HG02981 (cell line): ENCODE data around the gene IQCE.

Source experiments
- ATAC-seq: cut with Tn5 transposase; IDR thresholded peaks from one replicate; pipeline ENCODE4 v1.9.1; 2021; ENCODE audit warnings: mild to moderate bottlenecking, moderate library complexity; ENCODE audit not compliant: unreplicated experiment

The IQCE gene

GRCh38 chr7:2641406-2642393 is 82.9 kb downstream of the IQCE start:
- ATAC-seq, result peak; percentile 34

GRCh38 chr7:2643386-2644219 is 84.8 kb downstream of the IQCE start:
- no peak for ATAC-seq

GRCh38 chr7:2644220-2644561 is 85.4 kb downstream of the IQCE start:
- ATAC-seq, result no peak

GRCh38 chr7:2644562-2645273 is 85.9 kb downstream of the IQCE start:
- ATAC-seq, result peak; percentile 40

- ATAC-seq, result peak; percentile 56
Observed at GRCh38 chr7:2645274-2645868, 86.6 kb downstream of the IQCE start.

GRCh38 chr7:2646336-2646679 is 87.5 kb downstream of the IQCE start:
- ATAC-seq, result no peak

- ATAC-seq, result no peak
Observed at GRCh38 chr7:2646680-2647571, 88.1 kb downstream of the IQCE start.

GRCh38 chr7:2647594-2648172 is 88.9 kb downstream of the IQCE start:
- no peak for ATAC-seq

GRCh38 chr7:2649139-2649838 is 90.5 kb downstream of the IQCE start:
- no peak for ATAC-seq

- no peak for ATAC-seq
Observed at GRCh38 chr7:2649991-2650390, 91.2 kb downstream of the IQCE start.

GRCh38 chr7:2650451-2650850 is 91.7 kb downstream of the IQCE start:
- no peak for ATAC-seq

GRCh38 chr7:2651336-2651735 is 92.6 kb downstream of the IQCE start:
- ATAC-seq, result no peak

GRCh38 chr7:2651847-2652735 is 93.3 kb downstream of the IQCE start:
- no peak for ATAC-seq

GRCh38 chr7:2652736-2653060 is 93.9 kb downstream of the IQCE start:
- ATAC-seq, result no peak

GRCh38 chr7:2654059-2654458 is 95.3 kb downstream of the IQCE start:
- ATAC-seq, result no peak

- ATAC-seq, result no peak
Observed at GRCh38 chr7:2655870-2656614, 97.3 kb downstream of the IQCE start.

GRCh38 chr7:2657208-2657607 is 98.4 kb downstream of the IQCE start:
- no peak for ATAC-seq
